ENCODE results near the gene TAS2R38. TPM values are rescaled to one million over a fixed set of nuclear protein-coding genes. Genes with fewer than 3 reads are reported as not detected.

TAS2R38 gene
- not detected for total RNA-seq
- long read RNA-seq, result 0 reads

- TF ChIP-seq POLR2A (IDR thresholded peaks at IDR 0.05) (no peak), CTCF (IDR thresholded peaks at IDR 0.05) (no peak)
- Histone ChIP-seq H3K4me1 (peaks cover 0 to 7% (median 0%) of the 10 kb centered on the region in 4 donors), H3K27ac (no peak within 1 kb of the TSS), H3K36me3 (no peaks in the 10 kb centered on the region), H3K27me3 (no peaks in the 10 kb centered on the region), H3K4me3 (no peak within 1 kb of the TSS), H3K9me3 (no peaks in the 10 kb centered on the region)
- intact Hi-C loops (cut with DNase I), result loop anchor here in 1 of 2 donors (5.0 to 10.0 kb wide), 2 partner anchors 121 to 219 kb away; no protein-coding TSS in a partner anchor
- 72% methylated on average over 5 of the region's 7 CpGs for WGBS (ENCODE audit: insufficient coverage, low coverage, low lambda C conversion rate, missing lambda C conversion rate)
- DNase-seq (no peak), ATAC-seq (no peak)
Observed at GRCh38 chr7:141973673-141974072, at the start of gene TAS2R38. Gene TAS2R38, minus strand, starts transcription at chr7:141973773. Its CDS starts 84 bp downstream, at chr7:141973689.

- Histone ChIP-seq H3K4me3 (no peak overlapping the region), H3K27me3 (no peaks in the 10 kb centered on the region), H3K4me1 (no peaks in the 10 kb centered on the region), H3K27ac (no peak overlapping the region), H3K9me3 (no peaks in the 10 kb centered on the region), H3K36me3 (no peaks in the 10 kb centered on the region)
- WGBS (ENCODE audit: insufficient coverage, low coverage, low lambda C conversion rate, missing lambda C conversion rate), result 39% methylated on average over 2 of the region's 2 CpGs
- DNase-seq, result no peak
- TF ChIP-seq POLR2A (IDR thresholded peaks at IDR 0.05) (no peak), CTCF (IDR thresholded peaks at IDR 0.05) (no peak)
- intact Hi-C loops (cut with DNase I), result no loop called here
- ATAC-seq, result no peak
Observed at GRCh38 chr7:142018154-142018553, 44.6 kb upstream of the TAS2R38 start.

GRCh38 chr7:142017451-142017850 is 43.9 kb upstream of the TAS2R38 start:
- Histone ChIP-seq H3K4me3 (no peak overlapping the region), H3K9me3 (no peaks in the 10 kb centered on the region), H3K27me3 (no peaks in the 10 kb centered on the region), H3K27ac (no peak overlapping the region), H3K4me1 (no peaks in the 10 kb centered on the region), H3K36me3 (no peaks in the 10 kb centered on the region)
- intact Hi-C loops (cut with DNase I), result no loop called here
- DNase-seq (no peak), ATAC-seq (no peak)
- TF ChIP-seq CTCF (IDR thresholded peaks at IDR 0.05) (no peak), POLR2A (IDR thresholded peaks at IDR 0.05) (no peak)
- WGBS (ENCODE audit: insufficient coverage, low coverage, low lambda C conversion rate, missing lambda C conversion rate), result 59% methylated on average over 3 of the region's 3 CpGs

GRCh38 chr7:142012825-142013511 is 39.4 kb upstream of the TAS2R38 start:
- Histone ChIP-seq H3K27me3 (no peaks in the 10 kb centered on the region), H3K9me3 (no peaks in the 10 kb centered on the region), H3K4me3 (no peak overlapping the region), H3K36me3 (no peaks in the 10 kb centered on the region), H3K4me1 (no peaks in the 10 kb centered on the region), H3K27ac (no peak overlapping the region)
- ATAC-seq (peak; percentile 24 to 35 (median 30)), DNase-seq (no peak)
- 74% methylated on average over 3 of the region's 4 CpGs for WGBS (ENCODE audit: insufficient coverage, low coverage, low lambda C conversion rate, missing lambda C conversion rate)
- TF ChIP-seq CTCF (IDR thresholded peaks at IDR 0.05) (no peak), POLR2A (IDR thresholded peaks at IDR 0.05) (no peak)
- intact Hi-C loops (cut with DNase I), result no loop called here

Measured in right lobe of liver (tissue), 6 donors.